ENCODE data around the gene C10orf90.

C10orf90 gene

DNA sequence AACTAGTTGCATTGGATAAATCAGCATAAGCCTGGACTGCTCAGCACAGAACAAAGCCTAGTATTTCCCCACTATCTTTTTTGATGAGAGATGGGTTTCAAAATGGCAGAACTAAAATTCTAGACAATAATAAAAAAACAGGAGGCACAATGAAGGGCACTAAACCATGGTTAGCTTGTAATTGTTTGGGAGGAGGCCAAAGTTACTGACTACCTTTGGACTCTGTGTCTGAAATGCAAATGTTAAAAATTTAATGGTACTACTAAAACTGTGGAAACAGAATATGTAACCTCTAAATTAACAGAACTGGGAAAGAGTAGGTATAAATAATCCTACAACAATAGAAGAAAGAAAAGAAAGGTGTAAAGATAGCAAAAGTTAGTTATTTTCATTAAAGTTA, 295.2 kb downstream of the C10orf90 start:
- peaks cover 18% of the 10 kb centered on the region for H3K9me3 ChIP-seq (ENCODE audit: control insufficient read depth, insufficient read depth, low read length)
- H3K4me3 ChIP-seq (ENCODE audit: low read depth, low read length) = no peak overlapping the region
- no peak overlapping the region for H3K9ac ChIP-seq (ENCODE audit: low read depth, low read length)
- no peaks in the 10 kb centered on the region for H3K4me1 ChIP-seq (ENCODE audit: control insufficient read depth, insufficient read depth, low read length)
- H3K36me3 ChIP-seq (ENCODE audit: control insufficient read depth, insufficient read depth, low read length) = no peaks in the 10 kb centered on the region
- no peak overlapping the region for H3K27ac ChIP-seq (ENCODE audit: low read depth, low read length)
- no peaks in the 10 kb centered on the region for H3K27me3 ChIP-seq (ENCODE audit: control insufficient read depth, insufficient read depth, low read length)

Measured in HUES48 (cell line).